CD14-positive monocyte (primary cell): ENCODE results near the gene TSSK1B. TPM values are rescaled to one million over a fixed set of nuclear protein-coding genes. Genes with fewer than 3 reads are reported as not detected.

Experiments
- DNase-seq, 3 donors: peaks; one replicate each; pipeline ENCODE4 v3.0.0-alpha.2; 2011 to 2022
- H2AFZ ChIP-seq: 2 replicates; pipeline ENCODE4 v1.6.0; 2012; ENCODE audit warnings: mild to moderate bottlenecking, low read depth, low read length, inconsistent platforms; ENCODE audit not compliant: insufficient read depth, poor library complexity, severe bottlenecking
- H3K27ac ChIP-seq, 2 donors: 1 replicate in 1 of 2; 2 replicates in 1 of 2; pipeline ENCODE4 v1.5.1; 2012 to 2013; ENCODE audit warnings: low read length in 2 of 2, control low read depth in 1 of 2, inconsistent platforms in 1 of 2, low read depth in 1 of 2, mild to moderate bottlenecking in 1 of 2
- H3K27me3 ChIP-seq, 2 donors: one replicate each; pipeline versions ENCODE4 v1.6.0 to v1.6.1; 2011 to 2013; ENCODE audit warnings: low read length in 2 of 2; ENCODE audit not compliant: control insufficient read depth in 2 of 2, insufficient read depth in 2 of 2
- H3K36me3 ChIP-seq, 2 donors: replicated peaks in 1 of 2; 1 replicate in 1 of 2; 2 replicates in 1 of 2; pipeline versions ENCODE4 v1.5.1 to v1.6.1; 2012 to 2013; ENCODE audit warnings: low read length in 2 of 2, control low read depth in 1 of 2, inconsistent platforms in 1 of 2, mild to moderate bottlenecking in 1 of 2; ENCODE audit not compliant: insufficient read depth in 2 of 2, control insufficient read depth in 1 of 2
- H3K4me1 ChIP-seq, 2 donors: 1 replicate in 1 of 2; 2 replicates in 1 of 2; pipeline versions ENCODE4 v1.5.1 to v1.6.1; 2012 to 2013; ENCODE audit warnings: low read length in 2 of 2, control low read depth in 1 of 2, inconsistent platforms in 1 of 2, mild to moderate bottlenecking in 1 of 2, moderate library complexity in 1 of 2; ENCODE audit not compliant: insufficient read depth in 2 of 2, control insufficient read depth in 1 of 2
- H3K4me2 ChIP-seq: replicated peaks from 2 replicates; pipeline ENCODE3; 2012; ENCODE audit warnings: low read length, moderate library complexity, mild to moderate bottlenecking; ENCODE audit not compliant: poor library complexity, severe bottlenecking; ENCODE audit errors: extremely low read depth
- H3K4me3 ChIP-seq, 3 experiments: fragments of 200-600 bp in 1 of 3; sonication (generic) in 1 of 3; replicated peaks in 1 of 3; 1 replicate in 2 of 3; 2 replicates in 1 of 3; pipeline ENCODE4 v1.5.1; 2011 to 2013; ENCODE audit warnings: low read length in 3 of 3, mild to moderate bottlenecking in 3 of 3, control low read depth in 2 of 3, low read depth in 2 of 3, inconsistent platforms in 1 of 3, moderate library complexity in 1 of 3
- H3K79me2 ChIP-seq: 2 replicates; pipeline ENCODE4 v1.6.0; 2012; ENCODE audit warnings: mild to moderate bottlenecking, control low read depth, inconsistent platforms, low read length, moderate library complexity; ENCODE audit not compliant: insufficient read depth
- H3K9ac ChIP-seq: 2 replicates; pipeline ENCODE4 v1.6.0; 2017; ENCODE audit warnings: low read length, mild to moderate bottlenecking; ENCODE audit not compliant: insufficient read depth, poor library complexity, severe bottlenecking
- H3K9me3 ChIP-seq, 2 donors: replicated peaks in 1 of 2; 1 replicate in 1 of 2; 2 replicates in 1 of 2; pipeline versions ENCODE4 v1.5.1 to v1.6.1; 2012 to 2013; ENCODE audit warnings: low read length in 2 of 2, control low read depth in 1 of 2; ENCODE audit not compliant: control insufficient read depth in 1 of 2, insufficient read depth in 1 of 2
- H4K20me1 ChIP-seq: 2 replicates; pipeline ENCODE4 v1.6.0; 2012; ENCODE audit warnings: mild to moderate bottlenecking, low read length, control low read depth, moderate library complexity; ENCODE audit not compliant: insufficient read depth
- H3K27ac Mint-ChIP-seq, 7 donors: one replicate each; pipeline ENCODE4 v1.8.0; 2020; ENCODE audit warnings: mild to moderate bottlenecking in 7 of 7, mixed read lengths in 7 of 7, moderate library complexity in 6 of 7, inconsistent platforms in 2 of 7
- H3K27me3 Mint-ChIP-seq, 3 donors: one replicate each; pipeline ENCODE4 v1.8.0; 2021 to 2022; ENCODE audit warnings: low read depth in 3 of 3, mild to moderate bottlenecking in 3 of 3, mixed read lengths in 3 of 3, moderate library complexity in 3 of 3, inconsistent platforms in 1 of 3
- H3K36me3 Mint-ChIP-seq, 2 donors: one replicate each; pipeline ENCODE4 v1.8.0; 2020; ENCODE audit warnings: mixed read lengths in 2 of 2, inconsistent platforms in 1 of 2, mild to moderate bottlenecking in 1 of 2
- H3K4me1 Mint-ChIP-seq: one replicate; pipeline ENCODE4 v1.8.0; 2020; ENCODE audit warnings: mild to moderate bottlenecking, mixed read lengths
- H3K4me3 Mint-ChIP-seq, 2 donors: one replicate each; pipeline ENCODE4 v1.8.0; 2020; ENCODE audit warnings: mild to moderate bottlenecking in 2 of 2, mixed read lengths in 2 of 2, moderate library complexity in 1 of 2
- H3K9me3 Mint-ChIP-seq, 7 donors: one replicate each; pipeline ENCODE4 v1.8.0; 2020 to 2022; ENCODE audit warnings: mixed read lengths in 7 of 7, mild to moderate bottlenecking in 6 of 7, moderate library complexity in 6 of 7, inconsistent platforms in 2 of 7
- CTCF ChIP-seq: fragments of 200-600 bp; IDR thresholded peaks from one replicate; pipeline ENCODE4 v1.8.0; 2022; ENCODE audit warnings: antibody characterized with exemption, mild to moderate bottlenecking
- WGBS: methylation state at CpG from one replicate; pipeline ENCODE4 v1.1.5; 2013; ENCODE audit warnings: missing lambda C conversion rate; ENCODE audit not compliant: insufficient coverage; 5-methylcytosine and 5-hydroxymethylcytosine counted together
- intact Hi-C, 2 donors: fragments of 100-400 bp; cut with micrococcal nuclease; formaldehyde crosslinking; loops; one replicate each; pipeline versions ENCODE4 v1.15.0 to v1.15.1; 2023
- polyA minus RNA-seq: library from RNA; depleted of rRNA, polyadenylated mRNA; stranded (reverse); fragments of >200 nt; gene quantifications from 2 replicates; pipeline ENCODE4 v1.2.3, GENCODE V29; 2012
- polyA plus RNA-seq, 3 donors: library from polyadenylated mRNA; depleted of rRNA in 1 of 3; unstranded in 2 of 3; stranded (reverse) in 1 of 3; fragments of 300-500 nt in 2 of 3; fragments of >200 nt in 1 of 3; fragmentation: Illumina TruSeq in 2 of 3; gene quantifications; 1 replicate in 2 of 3; 2 replicates in 1 of 3; pipeline ENCODE4 v1.2.3, GENCODE V29; 2012 to 2021
- total RNA-seq, 12 experiments: library from RNA in 1 of 12; stranded (reverse) in 1 of 12; fragments of 120-200 nt in 1 of 12; gene quantifications; one replicate each; pipeline ENCODE4 v1.2.4 and lab custom pipeline; 2013 to 2026; ENCODE audit warnings: mixed read lengths in 6 of 12, inconsistent platforms in 1 of 12

Gene TSSK1B
- total RNA-seq (2013), result not detected
- polyA plus RNA-seq (not detected), polyA minus RNA-seq (not detected in 2 replicates), total RNA-seq (lab: John Stamatoyannopoulos, UW) (0 to 0.35 (median 0) reads per million in 11 experiments)

- no peak within 1 kb of the TSS for H3K27ac Mint-ChIP-seq
- peaks cover 4 to 15% (median 7%) of the 10 kb centered on the region in 3 donors for H3K27me3 Mint-ChIP-seq
- Histone ChIP-seq H3K27me3 (peaks cover 2 to 6% of the 10 kb centered on the region in 2 donors), H3K9me3 (no peaks in the 10 kb centered on the region), H3K79me2 (no peaks in the 10 kb centered on the region), H3K4me1 (no peaks in the 10 kb centered on the region), H3K4me2 (no peak within 1 kb of the TSS), H3K9ac (no peak within 1 kb of the TSS), H3K4me3 (no peak within 1 kb of the TSS), H3K27ac (no peak within 1 kb of the TSS), H2AFZ (no peak within 1 kb of the TSS), H3K36me3 (no peaks in the 10 kb centered on the region), H4K20me1 (no peaks in the 10 kb centered on the region)
- intact Hi-C loops, result no loop called here
- H3K36me3 Mint-ChIP-seq, result no peaks in the 10 kb centered on the region
- peak within 1 kb of the TSS in 1 of 2 donors; percentile 26 for H3K4me3 Mint-ChIP-seq
- no peak for TF ChIP-seq CTCF
- no peaks in the 10 kb centered on the region for H3K4me1 Mint-ChIP-seq
- 76% methylated on average over 3 of the region's 3 CpGs for WGBS
- H3K9me3 Mint-ChIP-seq, result peaks cover 0 to 2% (median 0%) of the 10 kb centered on the region in 7 donors
- no peak for DNase-seq
These were observed at the start of gene TSSK1B for GRCh38 chr5:113434889-113435288. TSS of gene TSSK1B (minus strand) at chr5:113434989. CDS start at chr5:113434839, 150 bp downstream.

- Histone ChIP-seq H3K9ac (no peak overlapping the region), H3K36me3 (no peaks in the 10 kb centered on the region), H3K79me2 (no peaks in the 10 kb centered on the region), H3K4me2 (no peak overlapping the region), H3K4me1 (no peaks in the 10 kb centered on the region), H4K20me1 (no peaks in the 10 kb centered on the region), H3K27ac (no peak overlapping the region), H3K27me3 (peaks cover 72 to 87% of the 10 kb centered on the region in 2 donors), H3K9me3 (peaks cover 0 to under 1% of the 10 kb centered on the region in 2 donors), H3K4me3 (no peak overlapping the region), H2AFZ (no peak overlapping the region)
- WGBS, result no CpG with 5 or more reads among the region's 5 CpGs
- Mint-ChIP-seq H3K9me3 (peaks cover 0 to 2% (median 0%) of the 10 kb centered on the region in 7 donors), H3K4me3 (no peak overlapping the region), H3K36me3 (no peaks in the 10 kb centered on the region), H3K4me1 (no peaks in the 10 kb centered on the region), H3K27me3 (peaks cover 41 to 72% (median 50%) of the 10 kb centered on the region in 3 donors), H3K27ac (no peak overlapping the region)
- TF ChIP-seq CTCF, result no peak
- DNase-seq, result no peak
- intact Hi-C loops, result no loop called here
These were observed 45.5 kb upstream of the TSSK1B start for GRCh38 chr5:113480243-113480642.
